Suprapubic skin (tissue), 4 donors: ENCODE results near the gene MFSD12.

Experiments
- POLR2A ChIP-seq, 2 donors: fragments of 450-650 bp; IDR thresholded peaks; one replicate each; pipeline ENCODE4 v1.6.1; 2017; ENCODE audit warnings: antibody characterized with exemption in 2 of 2, mild to moderate bottlenecking in 2 of 2, moderate library complexity in 2 of 2
- POLR2AphosphoS5 ChIP-seq, 3 donors: sonication (generic); formaldehyde crosslinking; IDR thresholded peaks; one replicate each; pipeline ENCODE4 v1.6.1; 2017; ENCODE audit warnings: antibody characterized with exemption in 3 of 3

DNA sequence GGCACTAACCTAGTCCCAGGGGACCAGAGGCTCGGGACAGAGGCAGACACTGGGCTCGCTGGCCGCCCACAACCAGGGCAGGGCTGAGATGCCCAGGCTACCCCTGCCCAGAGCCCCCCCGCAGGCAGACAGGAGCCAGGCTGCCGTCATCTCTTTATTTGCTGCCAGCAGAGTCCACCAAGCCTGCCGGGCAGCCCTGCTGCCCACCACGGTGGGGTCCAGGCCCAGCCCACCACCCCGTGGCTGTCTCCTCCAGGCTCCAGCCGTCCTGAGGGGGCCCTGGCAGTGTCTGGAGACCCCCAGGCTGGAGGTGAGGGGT is 13.4 kb downstream of the MFSD12 start:
- TF ChIP-seq POLR2AphosphoS5 (IDR thresholded peaks at IDR 0.05) (no peak), POLR2A (IDR thresholded peaks at IDR 0.05) (no peak)
